ENCODE measurements around the gene CCBE1.

CCBE1 gene

DNA sequence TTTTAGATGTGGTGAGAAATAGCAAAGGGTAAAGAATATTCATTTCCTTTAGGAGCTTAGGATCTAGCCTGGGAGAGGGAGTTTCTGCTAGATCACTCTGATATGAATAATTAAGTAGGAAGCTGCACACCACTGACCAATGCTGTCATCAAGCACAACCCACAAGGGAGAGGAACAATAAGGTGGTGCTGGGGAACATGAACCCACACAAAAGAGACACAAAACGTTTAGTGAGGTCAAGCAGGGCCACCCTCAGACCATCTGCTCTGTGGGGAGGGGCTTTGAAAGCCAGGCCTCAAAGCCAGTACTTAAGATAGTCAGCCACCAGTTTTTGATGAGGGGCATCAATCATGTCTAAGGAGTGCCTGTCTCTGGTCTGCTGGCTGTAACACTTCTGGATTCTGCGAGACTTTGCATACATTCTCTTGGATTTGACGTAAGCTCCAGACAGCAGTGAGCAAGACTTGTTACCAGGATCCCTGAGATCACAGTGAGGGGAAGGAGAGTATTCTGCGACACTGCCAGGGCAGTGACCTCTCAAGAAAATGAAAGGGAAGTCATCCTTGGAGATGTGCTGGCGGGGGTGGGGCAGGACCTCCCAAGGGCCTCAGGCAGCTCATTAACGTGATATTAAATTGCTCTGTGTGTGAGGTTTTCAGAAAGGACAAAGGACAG is 127.0 kb downstream of the CCBE1 start:
- no peak for DNase-seq (ENCODE audit: low read depth)

DNA sequence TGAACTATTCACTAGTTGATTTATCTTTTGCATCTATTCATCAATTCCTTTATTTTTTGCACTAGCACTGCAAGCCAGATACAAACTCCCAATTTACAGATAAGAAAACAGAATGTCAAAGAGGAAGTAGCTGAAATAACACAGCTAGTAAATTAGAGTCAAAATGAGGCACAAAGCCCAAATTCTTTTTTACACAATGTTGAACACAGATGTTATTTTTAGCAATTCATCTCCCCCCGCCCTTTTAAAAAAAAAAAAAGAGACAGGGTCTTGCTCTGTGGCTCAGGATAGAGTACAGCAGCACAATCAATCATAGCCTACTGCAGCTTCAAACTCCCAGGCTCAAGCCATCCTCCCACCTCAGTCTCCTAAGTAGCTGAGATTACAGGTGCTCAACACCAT is 127.8 kb downstream of the CCBE1 start:
- DNase-seq (ENCODE audit: low read depth) = no peak

GRCh38 chr18:59567431-59567830 is 129.8 kb downstream of the CCBE1 start:
- DNase-seq (ENCODE audit: low read depth) = no peak

DNA sequence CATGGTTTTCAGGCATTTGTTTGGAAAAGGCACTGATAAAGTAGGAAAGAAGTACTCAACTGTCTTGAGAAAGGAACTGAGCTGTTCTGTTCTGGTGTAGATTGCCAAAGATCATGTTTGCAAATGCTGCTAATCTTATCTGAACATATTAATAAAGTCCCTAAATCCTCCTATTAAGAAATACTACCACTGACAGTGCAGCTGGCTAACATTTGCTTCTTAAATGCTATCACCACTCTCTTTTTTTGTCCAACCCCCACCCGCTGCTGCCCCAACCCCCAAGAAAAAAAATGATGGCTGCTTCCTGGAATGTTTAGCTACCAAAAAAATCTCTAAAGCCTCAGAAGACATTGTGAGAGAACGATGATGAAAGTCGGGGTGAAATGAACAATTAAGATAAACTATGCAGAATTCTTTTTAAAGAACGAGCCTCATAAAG is 130.7 kb downstream of the CCBE1 start:
- DNase-seq (ENCODE audit: low read depth) = no peak

- no peak for DNase-seq (ENCODE audit: low read depth)
Observed at GRCh38 chr18:59565957-59566356, 131.3 kb downstream of the CCBE1 start.

DNA sequence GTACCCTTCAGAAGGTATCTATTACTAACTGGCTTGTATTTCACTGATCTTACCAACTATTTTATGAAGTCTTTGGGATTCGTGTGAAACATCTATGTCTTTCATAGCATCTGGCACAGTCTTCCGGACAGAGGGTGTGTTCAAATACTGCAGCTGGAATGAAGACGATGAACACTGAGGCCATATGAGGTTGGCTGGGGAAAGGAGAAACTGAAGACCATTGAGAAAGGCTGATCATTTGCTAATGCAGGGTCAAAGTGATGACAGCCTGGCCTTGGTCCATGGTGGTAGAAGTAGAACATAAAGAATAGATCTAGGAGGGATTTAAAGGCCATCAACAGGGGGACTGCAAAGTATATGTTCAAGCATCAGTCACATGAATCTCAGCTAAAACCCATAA is 132.7 kb downstream of the CCBE1 start:
- DNase-seq (ENCODE audit: low read depth) = no peak

- no peak for DNase-seq (ENCODE audit: low read depth)
Observed at GRCh38 chr18:59563176-59563785, 133.9 kb downstream of the CCBE1 start.

- DNase-seq (ENCODE audit: low read depth) = no peak
Observed at GRCh38 chr18:59562751-59563150, 134.5 kb downstream of the CCBE1 start.

DNA sequence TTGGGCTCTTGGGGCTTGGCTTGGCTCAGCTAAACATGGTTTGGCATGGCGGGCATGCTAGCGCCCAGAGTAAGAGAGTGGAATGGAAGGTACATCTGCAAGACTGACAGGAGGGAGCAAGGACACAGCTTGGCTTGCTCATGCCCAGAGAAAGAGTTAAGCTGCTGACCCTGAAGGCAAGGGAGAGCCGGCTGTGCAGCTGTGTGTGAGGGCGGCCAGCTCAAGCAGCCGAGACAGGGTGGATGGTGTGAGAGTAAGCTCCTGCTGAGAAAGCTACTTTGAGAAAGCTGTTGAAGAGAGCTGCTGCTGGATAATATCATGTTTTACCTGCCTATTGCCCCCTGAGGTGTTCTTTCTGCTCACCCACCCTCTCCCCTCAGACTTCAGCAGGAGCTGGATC is 135.6 kb downstream of the CCBE1 start:
- DNase-seq (ENCODE audit: low read depth) = no peak

DNA sequence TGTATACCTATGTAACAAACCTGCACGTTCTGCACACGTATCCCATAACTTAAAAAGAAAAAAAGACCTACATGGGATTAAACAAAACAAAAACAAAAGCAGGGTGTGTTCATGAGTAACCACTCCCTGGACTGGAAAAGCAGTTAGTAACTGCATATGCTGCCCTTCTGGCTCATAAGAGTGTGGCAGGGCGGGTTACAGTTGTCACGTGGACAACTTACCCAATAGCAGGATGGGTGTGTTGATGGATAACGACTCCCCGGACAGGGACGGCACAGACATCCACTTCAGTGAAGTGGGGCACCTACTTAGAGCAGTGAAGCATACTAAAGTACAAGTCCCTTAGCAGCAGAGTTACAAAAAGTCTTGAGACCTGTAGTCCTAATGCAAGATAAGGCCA is 136.7 kb downstream of the CCBE1 start:
- DNase-seq (ENCODE audit: low read depth) = no peak

- DNase-seq (ENCODE audit: low read depth) = no peak
Observed at GRCh38 chr18:59559528-59559927, 137.7 kb downstream of the CCBE1 start.

- DNase-seq (ENCODE audit: low read depth) = no peak
Observed at GRCh38 chr18:59555995-59556659, 141.1 kb downstream of the CCBE1 start.

- no peak for DNase-seq (ENCODE audit: low read depth)
Observed at GRCh38 chr18:59554796-59555335, 142.4 kb downstream of the CCBE1 start.

GRCh38 chr18:59553273-59553870 is 143.9 kb downstream of the CCBE1 start:
- no peak for DNase-seq (ENCODE audit: low read depth)

GRCh38 chr18:59551902-59552635 is 145.2 kb downstream of the CCBE1 start:
- no peak for DNase-seq (ENCODE audit: low read depth)

GRCh38 chr18:59550174-59550516 is 147.1 kb downstream of the CCBE1 start:
- DNase-seq (ENCODE audit: low read depth) = no peak

GRCh38 chr18:59549503-59550173 is 147.6 kb downstream of the CCBE1 start:
- no peak for DNase-seq (ENCODE audit: low read depth)

DNA sequence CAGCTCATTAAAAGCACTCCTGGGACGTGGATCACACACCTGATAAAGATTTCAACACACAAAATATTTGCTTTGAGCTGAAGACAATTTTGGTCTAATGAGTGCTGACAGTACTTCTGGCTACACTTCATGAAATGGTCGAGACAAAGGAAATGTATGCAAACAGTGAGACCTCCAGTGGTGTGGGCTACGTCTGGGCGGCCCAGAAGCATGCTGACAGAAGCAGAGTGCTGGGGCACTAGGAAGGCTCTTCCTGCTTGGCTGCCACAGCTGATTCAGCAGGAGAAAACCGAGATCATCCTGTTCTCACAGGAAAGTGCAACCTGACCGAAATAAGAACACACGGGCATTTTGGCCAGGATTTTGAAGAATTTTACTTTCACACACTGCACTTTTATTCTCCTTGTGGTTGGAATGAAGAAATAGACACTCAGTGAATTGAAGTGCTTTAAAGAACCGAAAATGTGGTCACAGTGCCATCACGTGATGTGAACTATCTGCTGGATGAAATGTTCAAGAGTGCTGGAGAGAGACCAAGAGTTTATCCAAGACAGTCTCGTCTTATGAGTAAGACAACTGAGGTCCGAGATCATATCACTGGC is 149.5 kb downstream of the CCBE1 start:
- DNase-seq (ENCODE audit: low read depth) = no peak

- DNase-seq (ENCODE audit: low read depth) = no peak
Observed at GRCh38 chr18:59546188-59546587, 151.0 kb downstream of the CCBE1 start.

DNA sequence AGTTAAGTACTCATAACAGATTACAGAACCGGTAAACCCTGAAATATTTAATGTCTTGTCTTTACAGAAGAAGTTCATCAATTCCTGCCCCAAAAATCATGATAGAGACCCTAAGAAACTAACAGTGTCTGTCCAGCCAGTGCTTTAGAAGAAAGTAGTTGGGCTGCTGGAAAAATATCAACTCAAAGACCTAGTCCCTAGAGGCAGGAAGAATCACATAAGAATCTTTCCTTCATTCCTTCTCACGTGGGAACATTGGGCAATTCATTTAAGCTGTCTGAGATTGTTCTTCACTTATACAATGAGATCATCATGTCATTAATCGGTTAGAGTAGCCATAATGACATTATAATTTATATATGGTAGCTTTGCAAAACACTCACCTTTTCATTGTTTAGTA is 156.4 kb downstream of the CCBE1 start:
- DNase-seq (ENCODE audit: low read depth) = no peak

DNA sequence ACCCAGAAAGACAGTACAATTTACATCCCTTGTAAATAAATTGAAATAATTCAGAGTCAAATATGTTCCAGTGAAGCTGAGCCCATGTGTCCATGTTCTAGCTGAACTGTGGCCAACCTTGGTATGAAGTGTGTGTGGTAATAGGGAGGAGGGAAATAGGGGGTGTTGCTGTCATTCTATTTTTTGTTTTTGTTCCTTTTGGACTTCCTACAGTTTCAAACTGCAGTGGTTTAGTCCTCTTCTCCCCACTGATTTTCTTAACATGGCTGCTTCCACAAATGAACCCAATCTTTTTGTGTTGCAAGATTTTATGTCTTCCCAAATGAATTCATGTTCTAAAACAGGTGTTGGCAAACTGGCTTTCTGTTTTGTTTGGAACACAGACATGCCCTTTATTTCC is 156.9 kb downstream of the CCBE1 start:
- DNase-seq (ENCODE audit: low read depth) = no peak

Measured in stimulated activated CD8-positive, alpha-beta memory T cell treated with anti-CD3 and anti-CD28 coated beads, Interleukin-15, amount 100 ng/mL, for 1 hour (primary cell).